ENCODE results near the gene UBE2D3.

The UBE2D3 gene

GRCh38 chr4:102754044-102754443 lies 73.3 kb downstream of the UBE2D3 start:
- DNase-seq (ENCODE audit: low read depth) = no peak

- DNase-seq (ENCODE audit: low read depth) = no peak
Measured at GRCh38 chr4:102751941-102752340, 75.4 kb downstream of the UBE2D3 start.
